Breast epithelium (tissue), 4 donors: ENCODE data around the gene CIAPIN1. TPM values are rescaled to one million over a fixed set of nuclear protein-coding genes. Genes with fewer than 3 reads are reported as not detected.
"Not testable (repeated sequence)": the region's sequence is repeated elsewhere in the genome, so short reads cannot be mapped to it uniquely, and the experiment has no call there.

Experiments used
- DNase-seq, 2 donors: peaks; one replicate each; pipeline ENCODE4 v3.0.0-alpha.2; 2019; ENCODE audit warnings: low spot score in 2 of 2
- H3K27ac ChIP-seq, 2 donors: fragments of 200-600 bp; sonication (generic) in 1 of 2; one replicate each; pipeline ENCODE4 v1.5.1; 2016 to 2019; ENCODE audit warnings: mild to moderate bottlenecking in 1 of 2
- H3K27me3 ChIP-seq, 2 donors: fragments of 200-600 bp; sonication (generic) in 1 of 2; one replicate each; pipeline versions ENCODE4 v1.5.1 to v1.6.0; 2017 to 2019; ENCODE audit warnings: control low read depth in 1 of 2, mild to moderate bottlenecking in 1 of 2
- H3K36me3 ChIP-seq: fragments of 200-600 bp; one replicate; pipeline ENCODE4 v1.5.1; 2019
- H3K4me1 ChIP-seq, 2 donors: fragments of 200-600 bp; sonication (generic); one replicate each; pipeline ENCODE4 v1.5.1; 2016 to 2019; ENCODE audit warnings: control low read depth in 1 of 2
- H3K4me3 ChIP-seq, 3 donors: fragments of 200-600 bp; sonication (generic); 1 replicate in 2 of 3; 2 replicates in 1 of 3; pipeline ENCODE4 v1.5.1; 2016 to 2019; ENCODE audit warnings: mild to moderate bottlenecking in 3 of 3, moderate library complexity in 2 of 3
- H3K9me3 ChIP-seq, 2 donors: fragments of 200-600 bp; sonication (generic) in 1 of 2; one replicate each; pipeline ENCODE4 v1.5.1; 2016 to 2019; ENCODE audit warnings: control low read depth in 1 of 2
- POLR2A ChIP-seq: fragments of 450-650 bp; IDR thresholded peaks from one replicate; pipeline ENCODE4 v1.6.1; 2016; ENCODE audit warnings: antibody characterized with exemption, mild to moderate bottlenecking, moderate library complexity
- POLR2AphosphoS5 ChIP-seq, 3 donors: sonication (generic); formaldehyde crosslinking; IDR thresholded peaks; one replicate each; pipeline ENCODE4 v1.6.1; 2017; ENCODE audit warnings: antibody characterized with exemption in 3 of 3
- intact Hi-C: fragments of 100-400 bp; cut with DNase I; formaldehyde crosslinking; loops from one replicate; pipeline ENCODE4 v1.15.1; 2023; ENCODE audit warnings: low total_unique reads
- total RNA-seq, 3 donors: library from RNA; depleted of rRNA; stranded (reverse); fragments of >200 nt; gene quantifications; one replicate each; pipeline ENCODE4 v1.1.0, GENCODE V29; 2016
- TF ChIP-seq, protein P1 (sequence below), 3 donors: fragments of 450-650 bp; IDR thresholded peaks; one replicate each; pipeline ENCODE4 v1.5.1; 2016 to 2017; ENCODE audit warnings: antibody characterized with exemption in 3 of 3, mild to moderate bottlenecking in 3 of 3, moderate library complexity in 3 of 3

Gene CIAPIN1
- total RNA-seq, 3 donors from 2014 or later, result 23.4 to 33.2 (median 28.8) TPM

DNA sequence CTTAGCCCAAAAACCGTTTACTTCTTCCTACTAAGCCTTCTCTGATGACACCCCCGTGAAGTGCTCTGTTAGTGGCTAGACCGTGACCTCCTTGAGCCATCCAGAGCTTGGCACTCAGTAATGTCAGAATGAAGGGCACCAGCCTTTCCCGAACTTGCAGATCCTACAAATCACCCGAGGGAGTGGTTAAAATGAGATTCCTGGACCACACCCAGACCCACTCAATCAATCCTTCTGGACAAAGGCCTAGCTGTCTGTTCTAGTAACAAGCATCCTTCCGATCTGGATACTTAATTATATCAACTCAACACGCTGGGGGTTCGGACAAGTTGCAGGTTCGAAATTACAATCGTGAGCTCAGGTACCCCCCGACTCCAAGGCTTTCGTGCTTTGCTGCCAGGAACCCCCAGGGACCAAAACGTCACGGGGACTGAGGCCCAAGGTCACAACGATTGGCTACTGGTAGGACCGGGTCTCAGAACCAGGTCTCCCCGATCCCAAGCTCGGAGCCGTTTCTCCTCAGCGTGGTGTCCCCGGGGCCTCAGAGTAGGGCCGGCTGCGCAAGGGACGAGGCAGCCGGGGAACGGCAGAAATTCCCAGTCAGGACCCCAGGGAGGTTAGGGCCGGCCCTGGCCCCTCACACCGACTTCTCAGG lies 527 bp downstream of the CIAPIN1 start:
- peaks cover 0 to 5% of the 10 kb centered on the region in 2 donors for H3K4me1 ChIP-seq
- H3K4me3 ChIP-seq, result peak overlapping the region; percentile 70 to 99 (median 92)
- H3K27ac ChIP-seq, result peak overlapping the region; percentile 83 to 93
- H3K9me3 ChIP-seq, result no peaks in the 10 kb centered on the region
- no peaks in the 10 kb centered on the region for H3K27me3 ChIP-seq
- DNase-seq, result no peak
- no peaks in the 10 kb centered on the region for H3K36me3 ChIP-seq
- intact Hi-C loops, result no loop called here
- TF ChIP-seq POLR2A (no peak), POLR2AphosphoS5 (IDR thresholded peaks at IDR 0.05) (no peak)
- TF ChIP-seq, protein P1, sequence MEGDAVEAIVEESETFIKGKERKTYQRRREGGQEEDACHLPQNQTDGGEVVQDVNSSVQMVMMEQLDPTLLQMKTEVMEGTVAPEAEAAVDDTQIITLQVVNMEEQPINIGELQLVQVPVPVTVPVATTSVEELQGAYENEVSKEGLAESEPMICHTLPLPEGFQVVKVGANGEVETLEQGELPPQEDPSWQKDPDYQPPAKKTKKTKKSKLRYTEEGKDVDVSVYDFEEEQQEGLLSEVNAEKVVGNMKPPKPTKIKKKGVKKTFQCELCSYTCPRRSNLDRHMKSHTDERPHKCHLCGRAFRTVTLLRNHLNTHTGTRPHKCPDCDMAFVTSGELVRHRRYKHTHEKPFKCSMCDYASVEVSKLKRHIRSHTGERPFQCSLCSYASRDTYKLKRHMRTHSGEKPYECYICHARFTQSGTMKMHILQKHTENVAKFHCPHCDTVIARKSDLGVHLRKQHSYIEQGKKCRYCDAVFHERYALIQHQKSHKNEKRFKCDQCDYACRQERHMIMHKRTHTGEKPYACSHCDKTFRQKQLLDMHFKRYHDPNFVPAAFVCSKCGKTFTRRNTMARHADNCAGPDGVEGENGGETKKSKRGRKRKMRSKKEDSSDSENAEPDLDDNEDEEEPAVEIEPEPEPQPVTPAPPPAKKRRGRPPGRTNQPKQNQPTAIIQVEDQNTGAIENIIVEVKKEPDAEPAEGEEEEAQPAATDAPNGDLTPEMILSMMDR (IDR thresholded peaks at IDR 0.05), result no peak

DNA sequence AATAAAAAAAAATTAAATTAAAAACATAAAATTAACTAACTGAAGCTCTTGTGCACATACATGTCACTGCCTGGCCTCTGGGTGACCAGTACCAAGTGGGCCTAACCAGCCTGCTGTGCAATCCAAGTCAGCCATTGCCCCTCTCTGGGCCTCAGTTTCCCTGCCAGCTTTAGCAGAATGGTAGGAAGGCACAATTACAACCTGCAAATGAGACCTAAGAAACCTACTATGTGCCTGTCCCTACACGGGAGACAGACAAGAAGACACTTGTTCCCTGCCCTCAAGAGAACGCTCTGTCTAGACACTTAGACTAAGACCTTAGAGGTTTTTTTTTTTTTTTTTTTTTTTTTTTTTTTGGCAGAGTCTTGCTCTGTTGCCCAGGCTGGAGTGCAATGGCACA lies 1.7 kb downstream of the CIAPIN1 start:
- no peaks in the 10 kb centered on the region for H3K36me3 ChIP-seq
- H3K27ac ChIP-seq, result no peak overlapping the region
- H3K9me3 ChIP-seq, result no peaks in the 10 kb centered on the region
- no peak for TF ChIP-seq POLR2AphosphoS5 (IDR thresholded peaks at IDR 0.05)
- TF ChIP-seq, protein P1 (IDR thresholded peaks at IDR 0.05), result no peak
- no peak for TF ChIP-seq POLR2A
- H3K4me1 ChIP-seq, result peaks cover 0 to 5% of the 10 kb centered on the region in 2 donors
- H3K4me3 ChIP-seq, result no peak overlapping the region
- no peaks in the 10 kb centered on the region for H3K27me3 ChIP-seq
- intact Hi-C loops, result no loop called here
- DNase-seq, result no peak

DNA sequence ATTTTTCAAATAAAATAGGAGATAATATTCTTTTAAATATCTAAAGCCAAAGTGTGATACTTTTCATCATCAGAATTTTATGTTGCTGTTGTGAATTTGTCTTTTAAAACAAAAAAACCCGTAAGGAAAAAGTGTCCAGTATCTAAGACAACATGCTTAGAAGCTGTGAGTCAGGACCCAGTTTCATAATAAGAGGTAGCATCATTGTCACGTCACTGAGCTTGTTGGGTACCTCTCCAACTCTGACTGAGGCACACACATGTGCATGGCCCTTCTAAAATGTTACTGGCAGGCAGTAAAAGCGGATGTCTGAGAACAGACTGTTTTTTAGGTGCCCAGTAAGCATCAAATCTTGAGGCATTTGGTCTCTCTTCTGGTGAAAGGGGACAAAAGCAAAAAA lies 2.5 kb downstream of the CIAPIN1 start:
- no peak overlapping the region for H3K4me3 ChIP-seq
- DNase-seq, result no peak
- H3K27ac ChIP-seq, result no peak overlapping the region
- TF ChIP-seq POLR2AphosphoS5 (IDR thresholded peaks at IDR 0.05) (no peak), POLR2A (no peak)
- TF ChIP-seq, protein P1 (IDR thresholded peaks at IDR 0.05), result no peak
- H3K4me1 ChIP-seq, result peaks cover 0 to 5% of the 10 kb centered on the region in 2 donors
- no peaks in the 10 kb centered on the region for H3K27me3 ChIP-seq
- H3K36me3 ChIP-seq, result no peaks in the 10 kb centered on the region
- H3K9me3 ChIP-seq, result no peaks in the 10 kb centered on the region
- intact Hi-C loops, result no loop called here

DNA sequence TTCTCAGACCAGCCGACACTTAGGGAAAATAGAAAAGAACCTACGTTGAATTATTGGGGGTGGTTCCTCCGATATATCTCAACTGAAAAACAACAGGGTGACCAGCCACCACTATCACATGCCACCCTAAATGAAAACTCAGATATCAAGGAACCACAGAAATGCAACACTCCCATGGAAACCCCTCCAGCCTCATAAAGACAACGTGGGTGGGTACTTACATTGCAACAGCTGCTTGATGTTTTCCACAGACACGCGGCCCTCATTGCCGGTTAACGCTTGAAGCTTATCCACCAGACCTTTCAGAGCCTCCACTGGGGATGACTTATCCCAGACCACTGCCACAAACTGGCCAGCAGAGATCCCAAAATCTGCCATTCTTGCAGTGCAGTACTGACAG lies 6.6 kb downstream of the CIAPIN1 start:
- H3K27ac ChIP-seq, DNase-seq, intact Hi-C loops, H3K4me3 ChIP-seq, H3K9me3 ChIP-seq, H3K27me3 ChIP-seq, H3K36me3 ChIP-seq, H3K4me1 ChIP-seq: not testable (repeated sequence)

DNA sequence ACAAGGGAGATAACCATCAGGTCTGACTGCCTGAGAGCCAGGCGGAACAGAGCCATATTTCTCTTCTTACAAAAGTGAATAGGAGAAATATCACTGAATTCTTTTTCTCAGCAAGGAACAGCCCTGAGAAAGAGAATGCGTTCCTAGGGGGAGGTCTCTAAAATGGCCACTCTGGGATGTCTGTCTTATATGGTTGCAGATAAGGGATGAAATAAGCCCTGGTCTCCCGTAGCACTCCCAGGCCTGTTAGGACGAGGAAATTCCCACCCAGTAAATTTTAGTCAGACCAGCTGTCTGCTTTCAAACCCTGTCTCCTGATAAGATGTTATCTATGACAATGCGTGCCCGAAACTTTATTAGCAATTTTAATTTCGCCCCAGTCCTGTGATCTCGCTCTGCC lies 7.2 kb downstream of the CIAPIN1 start:
- H3K9me3 ChIP-seq, H3K36me3 ChIP-seq, H3K4me1 ChIP-seq, intact Hi-C loops, DNase-seq, H3K4me3 ChIP-seq, H3K27ac ChIP-seq, H3K27me3 ChIP-seq: not testable (repeated sequence)

DNA sequence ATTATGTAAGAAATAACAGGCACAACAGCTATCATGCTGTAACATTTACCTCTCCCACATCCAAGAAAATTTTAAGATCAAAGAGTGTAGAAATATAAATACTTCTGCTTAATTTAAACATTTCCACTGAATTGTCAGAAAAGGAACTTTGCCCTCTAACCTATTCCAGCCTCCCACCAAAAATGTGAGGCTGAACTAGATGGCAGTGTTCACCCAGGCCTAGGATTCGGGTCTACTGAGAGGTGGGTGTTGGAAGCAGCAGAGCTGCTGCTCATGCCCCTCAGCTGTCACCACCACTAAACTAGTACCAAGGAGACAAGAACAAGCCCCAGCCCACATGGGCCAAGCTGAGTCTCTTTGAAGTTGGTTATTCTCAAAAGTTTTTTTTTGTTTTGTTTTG lies 11.3 kb downstream of the CIAPIN1 start:
- H3K27ac ChIP-seq, result no peak overlapping the region
- no peaks in the 10 kb centered on the region for H3K9me3 ChIP-seq
- intact Hi-C loops, result no loop called here
- H3K27me3 ChIP-seq, result no peaks in the 10 kb centered on the region
- TF ChIP-seq POLR2AphosphoS5 (IDR thresholded peaks at IDR 0.05) (no peak), POLR2A (no peak)
- TF ChIP-seq, protein P1 (IDR thresholded peaks at IDR 0.05), result no peak
- H3K4me3 ChIP-seq, result no peak overlapping the region
- H3K4me1 ChIP-seq, result no peaks in the 10 kb centered on the region
- H3K36me3 ChIP-seq, result peaks cover 22% of the 10 kb centered on the region
- DNase-seq, result no peak
